Gastrocnemius medialis (tissue), 4 donors: ENCODE measurements around the gene NUP153. TPM values are rescaled to one million over a fixed set of nuclear protein-coding genes. Genes with fewer than 3 reads are reported as not detected.
A peak's percentile ranks its signal among the peaks of the same experiment; 100 is the strongest.
"Not testable (repeated sequence)": the region's sequence is repeated elsewhere in the genome, so short reads cannot be mapped to it uniquely, and the experiment has no call there.

Experiments used
- ATAC-seq, 2 donors: fragments of 150-250 bp; one replicate each; pipeline ENCODE4 v1.9.1; 2016
- DNase-seq, 2 donors: peaks; one replicate each; pipeline ENCODE4 v3.0.0-alpha.2; 2019
- H3K27ac ChIP-seq, 4 donors: fragments of 200-600 bp; sonication (generic); 1 replicate in 1 of 4; 2 replicates in 3 of 4; pipeline ENCODE4 v1.5.1; 2016 to 2018; ENCODE audit warnings: mild to moderate bottlenecking in 2 of 4, moderate library complexity in 1 of 4
- H3K27me3 ChIP-seq, 3 donors: fragments of 200-600 bp; sonication (generic) in 2 of 3; 1 replicate in 1 of 3; 2 replicates in 2 of 3; pipeline versions ENCODE4 v1.5.1 to v1.6.0; 2016 to 2019; ENCODE audit warnings: mild to moderate bottlenecking in 1 of 3, moderate library complexity in 1 of 3
- H3K36me3 ChIP-seq, 2 donors: fragments of 200-600 bp; sonication (generic) in 1 of 2; one replicate each; pipeline ENCODE4 v1.5.1; 2017 to 2018
- H3K4me1 ChIP-seq, 2 donors: fragments of 200-600 bp; sonication (generic) in 1 of 2; one replicate each; pipeline ENCODE4 v1.5.1; 2016 to 2017; ENCODE audit warnings: mild to moderate bottlenecking in 2 of 2
- H3K4me3 ChIP-seq, 4 donors: fragments of 200-600 bp; sonication (generic) in 3 of 4; 1 replicate in 1 of 4; 2 replicates in 3 of 4; pipeline ENCODE4 v1.5.1; 2016 to 2019; ENCODE audit warnings: mild to moderate bottlenecking in 2 of 4
- H3K9me3 ChIP-seq, 3 donors: fragments of 200-600 bp; sonication (generic) in 2 of 3; 1 replicate in 1 of 3; 2 replicates in 2 of 3; pipeline ENCODE4 v1.5.1; 2016 to 2019
- POLR2A ChIP-seq, 2 donors: fragments of 450-650 bp; IDR thresholded peaks; one replicate each; pipeline ENCODE4 v1.6.1; 2017; ENCODE audit warnings: antibody characterized with exemption in 2 of 2, mild to moderate bottlenecking in 2 of 2, moderate library complexity in 2 of 2
- in situ Hi-C, 4 donors: fragments of 200-750 bp; cut with MboI; loops; one replicate each; pipeline versions ENCODE4 v1.15.0 to v1.8.0; 2017; ENCODE audit warnings: low sequenced_read_pairs in 4 of 4
- intact Hi-C: fragments of 100-400 bp; cut with DNase I; formaldehyde crosslinking; loops from one replicate; pipeline ENCODE4 v1.15.1; 2023; ENCODE audit warnings: low total_unique reads
- total RNA-seq, 4 donors: library from RNA; depleted of rRNA; stranded (reverse); fragments of >200 nt; gene quantifications; one replicate each; pipeline versions ENCODE4 v1.1.0 to v1.2.3, GENCODE V29; 2016
- TF ChIP-seq, protein P1 (sequence below), 5 experiments: fragments of 450-650 bp in 3 of 5; fragments of 200-600 bp in 2 of 5; sonication (generic) in 2 of 5; IDR thresholded peaks in 4 of 5; conservative IDR thresholded peaks in 1 of 5; 1 replicate in 4 of 5; 2 replicates in 1 of 5; pipeline ENCODE4 v1.5.1; 2016 to 2019; ENCODE audit warnings: antibody characterized with exemption in 5 of 5, mild to moderate bottlenecking in 3 of 5, moderate library complexity in 3 of 5

NUP153 gene
- total RNA-seq, 4 donors from 2014 or later: 29.7 to 44.2 (median 37.9) TPM

DNA sequence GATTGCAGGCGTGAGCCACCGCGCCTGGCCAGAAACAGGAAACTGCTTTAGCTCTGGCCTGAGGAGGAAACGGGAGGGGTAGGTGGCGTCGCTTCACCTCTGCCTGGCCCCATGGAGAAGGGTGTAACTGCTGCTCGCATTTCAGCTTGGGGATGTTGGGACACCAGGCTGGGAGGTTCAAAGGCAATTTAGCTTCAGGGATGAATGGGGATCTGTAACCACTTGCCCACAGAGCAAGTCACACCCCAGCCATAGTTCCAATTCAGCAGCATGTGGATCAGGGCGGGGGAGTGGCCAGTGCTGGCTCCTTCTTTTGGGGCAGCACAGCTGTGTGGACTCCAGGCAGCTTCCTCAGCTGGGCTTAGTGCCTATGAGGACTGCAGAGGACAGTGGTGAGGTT, 34.8 kb upstream of the NUP153 start:
- Histone ChIP-seq H3K27ac (no peak overlapping the region), H3K4me1 (no peaks in the 10 kb centered on the region), H3K36me3 (no peaks in the 10 kb centered on the region), H3K9me3 (peaks cover 0 to 11% (median 3%) of the 10 kb centered on the region in 3 donors), H3K4me3 (no peak overlapping the region), H3K27me3 (no peaks in the 10 kb centered on the region)
- intact Hi-C loops: no loop called here
- in situ Hi-C loops: no loop called here
- DNase-seq (no peak), ATAC-seq (peak in 1 of 2 donors; percentile 46)
- TF ChIP-seq, protein P1, sequence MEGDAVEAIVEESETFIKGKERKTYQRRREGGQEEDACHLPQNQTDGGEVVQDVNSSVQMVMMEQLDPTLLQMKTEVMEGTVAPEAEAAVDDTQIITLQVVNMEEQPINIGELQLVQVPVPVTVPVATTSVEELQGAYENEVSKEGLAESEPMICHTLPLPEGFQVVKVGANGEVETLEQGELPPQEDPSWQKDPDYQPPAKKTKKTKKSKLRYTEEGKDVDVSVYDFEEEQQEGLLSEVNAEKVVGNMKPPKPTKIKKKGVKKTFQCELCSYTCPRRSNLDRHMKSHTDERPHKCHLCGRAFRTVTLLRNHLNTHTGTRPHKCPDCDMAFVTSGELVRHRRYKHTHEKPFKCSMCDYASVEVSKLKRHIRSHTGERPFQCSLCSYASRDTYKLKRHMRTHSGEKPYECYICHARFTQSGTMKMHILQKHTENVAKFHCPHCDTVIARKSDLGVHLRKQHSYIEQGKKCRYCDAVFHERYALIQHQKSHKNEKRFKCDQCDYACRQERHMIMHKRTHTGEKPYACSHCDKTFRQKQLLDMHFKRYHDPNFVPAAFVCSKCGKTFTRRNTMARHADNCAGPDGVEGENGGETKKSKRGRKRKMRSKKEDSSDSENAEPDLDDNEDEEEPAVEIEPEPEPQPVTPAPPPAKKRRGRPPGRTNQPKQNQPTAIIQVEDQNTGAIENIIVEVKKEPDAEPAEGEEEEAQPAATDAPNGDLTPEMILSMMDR (IDR thresholded peaks at IDR 0.05 in 4 of 5, conservative IDR thresholded peaks at IDR 0.05 in 1 of 5): no peak
- TF ChIP-seq POLR2A (IDR thresholded peaks at IDR 0.05): no peak

DNA sequence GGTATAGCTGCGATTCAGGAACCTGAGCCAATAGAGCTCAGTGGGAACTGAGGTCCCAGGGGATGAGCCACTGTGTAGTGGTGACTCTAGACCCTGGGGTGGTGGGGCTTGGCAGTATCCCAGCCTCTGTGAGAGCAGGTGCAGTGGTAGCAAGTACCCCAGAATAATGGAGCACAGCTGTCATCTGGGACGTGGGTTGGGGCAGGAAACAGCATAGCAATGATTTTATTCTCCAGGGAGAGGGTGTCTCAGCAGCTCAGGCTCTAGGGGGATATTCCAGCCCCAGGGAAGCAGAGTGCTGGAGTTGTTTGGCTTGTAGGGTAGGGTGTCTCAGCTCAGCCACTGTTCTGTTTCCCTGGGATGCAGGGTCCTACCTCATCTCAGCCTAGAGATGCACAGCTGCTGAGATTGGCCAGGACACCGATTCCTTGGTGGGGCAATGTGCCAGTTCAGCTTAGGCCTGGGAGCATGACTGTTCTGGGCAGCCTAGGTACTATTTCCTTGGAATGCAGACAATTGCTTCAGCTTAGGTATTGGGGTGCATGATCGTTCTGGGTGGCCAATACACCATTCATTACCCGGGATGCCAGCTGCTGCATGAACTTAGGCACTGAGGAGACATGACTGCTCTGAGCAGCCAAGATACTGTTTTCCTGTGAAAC, 34.0 kb upstream of the NUP153 start:
- ATAC-seq (peak in 1 of 2 donors; percentile 30), DNase-seq (no peak)
- Histone ChIP-seq H3K36me3 (no peaks in the 10 kb centered on the region), H3K27me3 (no peaks in the 10 kb centered on the region), H3K9me3 (peaks cover 0 to 11% (median 3%) of the 10 kb centered on the region in 3 donors), H3K27ac (no peak overlapping the region), H3K4me3 (no peak overlapping the region), H3K4me1 (no peaks in the 10 kb centered on the region)
- intact Hi-C loops: no loop called here
- no peak for TF ChIP-seq POLR2A (IDR thresholded peaks at IDR 0.05)
- TF ChIP-seq, protein P1 (IDR thresholded peaks at IDR 0.05 in 4 of 5, conservative IDR thresholded peaks at IDR 0.05 in 1 of 5): no peak
- in situ Hi-C loops: no loop called here

DNA sequence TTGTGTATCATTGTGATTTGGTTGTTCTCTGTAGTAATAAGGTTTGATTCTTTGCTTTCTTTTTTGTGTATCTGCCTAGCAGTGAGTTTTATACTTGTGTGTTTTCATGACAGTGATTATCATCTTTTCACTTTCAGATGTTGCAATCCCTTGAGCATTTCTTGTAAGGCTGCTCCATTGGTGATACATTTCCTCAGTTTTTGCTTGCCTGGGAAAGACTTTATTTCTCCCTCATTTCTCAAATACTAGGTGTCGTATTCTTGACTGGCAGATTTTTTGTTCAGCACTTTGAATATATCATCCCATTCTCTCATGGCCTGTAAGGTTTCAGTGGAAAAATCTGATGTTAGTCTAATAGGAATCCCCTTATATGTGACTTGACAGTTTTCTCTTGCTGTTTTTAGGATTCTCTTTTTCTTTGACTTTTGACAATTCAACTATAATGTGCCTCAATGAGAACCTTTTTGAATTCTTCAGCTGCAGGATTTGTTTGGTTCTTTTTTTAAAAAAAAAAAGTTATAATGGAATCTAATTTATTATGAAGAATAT, 31.1 kb upstream of the NUP153 start:
- DNase-seq (no peak), ATAC-seq (no peak)
- Histone ChIP-seq H3K27me3 (no peaks in the 10 kb centered on the region), H3K36me3 (no peaks in the 10 kb centered on the region), H3K9me3 (peaks cover 0 to 11% (median 3%) of the 10 kb centered on the region in 3 donors), H3K27ac (no peak overlapping the region), H3K4me3 (no peak overlapping the region), H3K4me1 (no peaks in the 10 kb centered on the region)
- in situ Hi-C loops: no loop called here
- intact Hi-C loops: no loop called here
- TF ChIP-seq, protein P1 (IDR thresholded peaks at IDR 0.05 in 4 of 5, conservative IDR thresholded peaks at IDR 0.05 in 1 of 5): no peak
- TF ChIP-seq POLR2A (IDR thresholded peaks at IDR 0.05): no peak

DNA sequence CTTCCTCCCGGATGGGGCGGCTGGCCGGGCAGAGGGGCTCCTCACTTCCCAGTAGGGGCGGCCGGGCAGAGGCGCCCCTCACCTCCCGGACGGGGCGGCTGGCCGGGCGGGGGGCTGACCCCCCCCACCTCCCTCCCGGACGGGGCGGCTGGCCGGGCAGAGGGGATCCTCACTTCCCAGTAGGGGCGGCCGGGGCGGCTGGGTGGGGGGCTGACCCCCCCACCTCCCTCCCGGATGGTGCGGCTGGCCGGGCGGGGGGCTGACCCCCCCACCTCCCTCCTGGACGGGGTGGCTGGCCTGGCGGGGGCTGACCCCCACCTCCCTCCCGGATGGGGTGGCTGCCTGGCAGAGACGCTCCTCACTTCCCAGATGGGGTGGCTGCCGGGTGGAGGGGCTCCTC, 28.6 kb upstream of the NUP153 start:
- H3K4me3 ChIP-seq, H3K4me1 ChIP-seq, ATAC-seq, H3K27me3 ChIP-seq, in situ Hi-C loops, DNase-seq, H3K27ac ChIP-seq, H3K36me3 ChIP-seq, intact Hi-C loops: not testable (repeated sequence)
- peaks cover 0 to 11% (median 3%) of the 10 kb centered on the region in 3 donors for H3K9me3 ChIP-seq

DNA sequence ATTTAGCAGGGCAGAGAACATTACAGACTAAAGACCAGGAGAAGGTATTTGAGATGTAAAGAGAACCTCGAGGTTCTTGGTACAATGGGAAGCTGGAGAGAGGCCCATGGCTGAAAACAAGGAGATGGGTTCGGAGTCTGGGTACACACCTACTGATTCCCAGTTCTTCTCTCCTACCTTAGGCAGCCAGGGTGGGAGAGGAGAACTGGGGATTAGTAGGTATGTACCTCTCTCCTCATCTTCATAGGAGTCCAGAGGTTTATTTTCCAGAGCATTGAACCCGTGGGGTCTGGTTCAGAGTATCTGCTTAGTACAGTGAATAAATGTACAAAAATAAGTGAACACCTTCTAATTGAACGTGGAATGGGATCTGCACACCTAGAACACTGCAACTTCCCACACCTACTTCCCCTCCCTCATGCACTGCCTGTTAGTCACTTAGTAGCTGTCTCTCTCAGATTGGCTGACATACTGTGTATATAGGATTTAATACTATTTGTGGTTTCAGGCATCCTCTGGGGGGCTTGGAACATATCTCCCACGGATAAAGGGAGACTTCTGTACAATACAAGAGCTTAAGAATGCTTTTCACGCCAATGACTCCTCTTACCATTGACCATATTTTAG, 23.5 kb upstream of the NUP153 start:
- Histone ChIP-seq H3K4me1 (no peaks in the 10 kb centered on the region), H3K27ac (no peak overlapping the region), H3K36me3 (no peaks in the 10 kb centered on the region), H3K27me3 (no peaks in the 10 kb centered on the region), H3K9me3 (no peaks in the 10 kb centered on the region), H3K4me3 (no peak overlapping the region)
- DNase-seq (no peak), ATAC-seq (no peak)
- intact Hi-C loops: no loop called here
- in situ Hi-C loops: no loop called here
- no peak for TF ChIP-seq POLR2A (IDR thresholded peaks at IDR 0.05)
- TF ChIP-seq, protein P1 (IDR thresholded peaks at IDR 0.05 in 4 of 5, conservative IDR thresholded peaks at IDR 0.05 in 1 of 5): no peak
